GM12878 (cell line): ENCODE data around the gene PMPCA. TPM values are rescaled to one million over a fixed set of nuclear protein-coding genes. Genes with fewer than 3 reads are reported as not detected.

Experiments
- ATAC-seq: fragments of 200-7000 bp; cut with Tn5 transposase; 3 replicates; pipeline ENCODE4 v1.9.1; 2020; ENCODE audit warnings: mild to moderate bottlenecking, moderate library complexity
- BruUV-seq: library from RNA; stranded (reverse); fragments of 400-500 nt; replicated peaks from 2 replicates; lab custom pipeline; 2021; lab: Mats Ljungman, UMichigan
- CTCF ChIA-PET: fragments of 300-600 bp; sonication (Branson Sonifier 250); formaldehyde crosslinking; extraction: SDS; loops from one replicate; lab custom pipeline; 2021; ENCODE audit warnings: inconsistent platforms; lab: Yijun Ruan, JAX
- POLR2A ChIA-PET: fragments of 350-600 bp; formaldehyde crosslinking; extraction: SDS; loops from one replicate; lab custom pipeline; 2021; ENCODE audit warnings: inconsistent platforms; lab: Charles Lee
- RAD21 ChIA-PET: fragments of 300-600 bp; sonication (Branson Sonifier 250); formaldehyde crosslinking; loops from one replicate; lab custom pipeline; 2023; ENCODE audit warnings: antibody characterized with exemption; ENCODE audit not compliant: unreplicated experiment; lab: Charles Lee
- SMC1A ChIA-PET: fragments of 300-600 bp; sonication (Branson Sonifier 250); formaldehyde crosslinking; loops from one replicate; lab custom pipeline; 2023; ENCODE audit not compliant: unreplicated experiment, uncharacterized antibody; lab: Charles Lee
- DNase-seq: peaks from one replicate; pipeline ENCODE4 v3.0.0-alpha.2; 2011; ENCODE audit warnings: low read depth, low spot score
- FAIRE-seq: peaks from 3 replicates; lab custom pipeline; 2011; peaks lifted over from hg19 to GRCh38; lab: Jason Lieb, UNC
- H2AFZ ChIP-seq: 2 replicates; pipeline ENCODE4 v1.6.0; 2011; ENCODE audit warnings: low read depth, low read length, control low read depth; ENCODE audit not compliant: control insufficient read depth
- H3K27ac ChIP-seq: 2 replicates; pipeline ENCODE4 v1.5.1; 2011; ENCODE audit warnings: control low read depth; ENCODE audit not compliant: control insufficient read depth, insufficient read depth
- H3K27me3 ChIP-seq, 2 experiments: replicated peaks in 1 of 2; 2 replicates each; pipeline versions ENCODE4 v1.6.0 to v1.6.1; 2011; ENCODE audit warnings: low read length in 1 of 2; ENCODE audit not compliant: control insufficient read depth in 2 of 2, insufficient read depth in 2 of 2
- H3K36me3 ChIP-seq, 2 experiments: 2 replicates each; pipeline ENCODE4 v1.5.1; 2011; ENCODE audit warnings: low read length in 1 of 2; ENCODE audit not compliant: control insufficient read depth in 2 of 2, insufficient read depth in 2 of 2
- H3K4me1 ChIP-seq: 2 replicates; pipeline ENCODE4 v1.6.1; 2011; ENCODE audit warnings: mild to moderate bottlenecking, low read length, moderate library complexity, mixed read lengths; ENCODE audit not compliant: control insufficient read depth, insufficient read depth
- H3K4me2 ChIP-seq: 2 replicates; pipeline ENCODE4 v1.6.0; 2011; ENCODE audit warnings: control low read depth; ENCODE audit not compliant: control insufficient read depth, insufficient read depth
- H3K4me3 ChIP-seq: fragments of 200-600 bp; sonication (generic); 2 replicates; pipeline ENCODE4 v1.5.1; 2016
- H3K79me2 ChIP-seq: 2 replicates; pipeline ENCODE4 v1.6.0; 2011; ENCODE audit warnings: low read length; ENCODE audit not compliant: control insufficient read depth, insufficient read depth
- H3K9ac ChIP-seq: 2 replicates; pipeline ENCODE4 v1.8.0; 2011; ENCODE audit warnings: low read length, control low read depth, mixed read lengths; ENCODE audit not compliant: control insufficient read depth, insufficient read depth
- H3K9me3 ChIP-seq: replicated peaks from 3 replicates; pipeline ENCODE4 v1.5.1; 2011; ENCODE audit warnings: mild to moderate bottlenecking, low read length; ENCODE audit not compliant: control insufficient read depth, insufficient read depth
- H4K20me1 ChIP-seq: 2 replicates; pipeline ENCODE4 v1.6.0; 2011; ENCODE audit not compliant: control insufficient read depth, insufficient read depth
- BCL11A ChIP-seq: IDR thresholded peaks from 2 replicates; pipeline ENCODE4 v1.6.1; 2011; ENCODE audit warnings: low read depth, low read length
- FOXM1 ChIP-seq: IDR thresholded peaks from 2 replicates; pipeline ENCODE4 v1.6.1; 2012; ENCODE audit warnings: low read depth, mild to moderate bottlenecking, inconsistent platforms, low read length, moderate library complexity
- HDAC6 ChIP-seq: fragments of 200-600 bp; sonication (generic); IDR thresholded peaks from one replicate; pipeline ENCODE4 v1.8.0; 2017; ENCODE audit warnings: antibody characterized with exemption; ENCODE audit not compliant: unreplicated experiment
- SPI1 ChIP-seq: IDR thresholded peaks from 2 replicates; pipeline ENCODE4 v1.6.1; 2011; ENCODE audit warnings: low read depth, mild to moderate bottlenecking, low read length, moderate library complexity, borderline replicate concordance; ENCODE audit not compliant: insufficient read depth
- TCF3 ChIP-seq: IDR thresholded peaks from 2 replicates; pipeline ENCODE4 v1.6.1; 2012; ENCODE audit warnings: low read depth, mild to moderate bottlenecking, low read length, borderline replicate concordance; ENCODE audit not compliant: insufficient read depth
- WGBS: methylation state at CpG from one replicate; pipeline ENCODE4 v1.1.6; 2016; ENCODE audit warnings: low lambda C conversion rate; ENCODE audit not compliant: insufficient replicate concordance, insufficient coverage; ENCODE audit errors: missing lambda C conversion rate; 5-methylcytosine and 5-hydroxymethylcytosine counted together
- in situ Hi-C: fragments of 300-500 bp; cut with MboI; formaldehyde crosslinking; loops from 9 replicates; pipeline ENCODE4 v1.14.3; 2018; ENCODE audit warnings: mixed read lengths
- intact Hi-C: fragments of 100-400 bp; cut with micrococcal nuclease; formaldehyde crosslinking; loops from one replicate; pipeline ENCODE4 v1.14.2; 2022; ENCODE audit not compliant: unreplicated experiment
- polyA plus RNA-seq, 11 experiments: library from polyadenylated mRNA; depleted of rRNA in 4 of 11; unstranded in 6 of 11; stranded (reverse) in 5 of 11; fragments of >200 nt; fragmentation: Nextera tagmentation in 4 of 11; fragmentation: Illumina TruSeq in 1 of 11; extraction: Ambion mirVana in 4 of 11; extraction: Trizol in 1 of 11; gene quantifications; 1 replicate in 1 of 11; 2 replicates in 10 of 11; pipeline versions ENCODE4 v1.2.1 to v1.2.3, GENCODE V29; 2011 to 2016; ENCODE audit warnings: inconsistent platforms in 2 of 11, missing spikeins in 2 of 11, low read depth in 1 of 11
- total RNA-seq, 4 experiments: library from RNA; depleted of rRNA in 3 of 4; stranded (reverse); fragments of >200 nt in 3 of 4; fragmentation: Illumina TruSeq in 1 of 4; extraction: Trizol in 1 of 4; gene quantifications; 2 replicates each; pipeline versions ENCODE4 v1.2.1 to v1.2.3, GENCODE V29; 2013 to 2021
- TF ChIP-seq, protein P1 (sequence below): fragments of 450-650 bp; IDR thresholded peaks from 2 replicates; pipeline ENCODE4 v1.6.1; 2016; ENCODE audit warnings: mild to moderate bottlenecking
- TF ChIP-seq, protein P2 (sequence below): fragments of 450-650 bp; IDR thresholded peaks from 2 replicates; pipeline ENCODE4 v1.6.1; 2017; ENCODE audit warnings: borderline replicate concordance
- TF ChIP-seq, protein P3 (sequence below): fragments of 450-650 bp; IDR thresholded peaks from 2 replicates; pipeline ENCODE4 v1.6.1; 2016; ENCODE audit warnings: mild to moderate bottlenecking, moderate library complexity, borderline replicate concordance

PMPCA gene
- total and polyA plus RNA-seq, 10 of the 15 experiments (the other 5 are each of a cell fraction or from before 2014, with no cell fraction given) = 8.1 to 137 (median 75.7) TPM

GRCh38 chr9:136366826-136367225 is 43.6 kb upstream of the PMPCA start:
- no TSS peak for BruUV-seq
- in situ Hi-C loops = no loop called here
- Histone ChIP-seq H3K36me3 (peaks cover 0 to 1% of the 10 kb centered on the region in 2 experiments; a peak in 2 of 4 replicates), H3K4me3 (no peak overlapping the region), H2AFZ (no peak overlapping the region), H4K20me1 (no peaks in the 10 kb centered on the region), H3K4me2 (no peak overlapping the region)
- FAIRE-seq (no peak), ATAC-seq (no peak)
- CTCF ChIA-PET = interaction anchor here (1.5 kb wide), 1 partner anchor 53 kb away, joined by 3 read pairs; no protein-coding TSS in a partner anchor
- POLR2A ChIA-PET = no interaction called here
- no peak for TF ChIP-seq FOXM1
- TF ChIP-seq, protein P1, sequence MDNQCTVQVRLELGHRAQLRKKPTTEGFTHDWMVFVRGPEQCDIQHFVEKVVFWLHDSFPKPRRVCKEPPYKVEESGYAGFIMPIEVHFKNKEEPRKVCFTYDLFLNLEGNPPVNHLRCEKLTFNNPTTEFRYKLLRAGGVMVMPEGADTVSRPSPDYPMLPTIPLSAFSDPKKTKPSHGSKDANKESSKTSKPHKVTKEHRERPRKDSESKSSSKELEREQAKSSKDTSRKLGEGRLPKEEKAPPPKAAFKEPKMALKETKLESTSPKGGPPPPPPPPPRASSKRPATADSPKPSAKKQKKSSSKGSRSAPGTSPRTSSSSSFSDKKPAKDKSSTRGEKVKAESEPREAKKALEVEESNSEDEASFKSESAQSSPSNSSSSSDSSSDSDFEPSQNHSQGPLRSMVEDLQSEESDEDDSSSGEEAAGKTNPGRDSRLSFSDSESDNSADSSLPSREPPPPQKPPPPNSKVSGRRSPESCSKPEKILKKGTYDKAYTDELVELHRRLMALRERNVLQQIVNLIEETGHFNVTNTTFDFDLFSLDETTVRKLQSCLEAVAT = no peak
- no peak for TF ChIP-seq BCL11A
- TF ChIP-seq, protein P2, sequence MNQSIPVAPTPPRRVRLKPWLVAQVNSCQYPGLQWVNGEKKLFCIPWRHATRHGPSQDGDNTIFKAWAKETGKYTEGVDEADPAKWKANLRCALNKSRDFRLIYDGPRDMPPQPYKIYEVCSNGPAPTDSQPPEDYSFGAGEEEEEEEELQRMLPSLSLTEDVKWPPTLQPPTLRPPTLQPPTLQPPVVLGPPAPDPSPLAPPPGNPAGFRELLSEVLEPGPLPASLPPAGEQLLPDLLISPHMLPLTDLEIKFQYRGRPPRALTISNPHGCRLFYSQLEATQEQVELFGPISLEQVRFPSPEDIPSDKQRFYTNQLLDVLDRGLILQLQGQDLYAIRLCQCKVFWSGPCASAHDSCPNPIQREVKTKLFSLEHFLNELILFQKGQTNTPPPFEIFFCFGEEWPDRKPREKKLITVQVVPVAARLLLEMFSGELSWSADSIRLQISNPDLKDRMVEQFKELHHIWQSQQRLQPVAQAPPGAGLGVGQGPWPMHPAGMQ = no peak
- TF ChIP-seq HDAC6 = no peak
- no peak for TF ChIP-seq SPI1
- TF ChIP-seq, protein P3, sequence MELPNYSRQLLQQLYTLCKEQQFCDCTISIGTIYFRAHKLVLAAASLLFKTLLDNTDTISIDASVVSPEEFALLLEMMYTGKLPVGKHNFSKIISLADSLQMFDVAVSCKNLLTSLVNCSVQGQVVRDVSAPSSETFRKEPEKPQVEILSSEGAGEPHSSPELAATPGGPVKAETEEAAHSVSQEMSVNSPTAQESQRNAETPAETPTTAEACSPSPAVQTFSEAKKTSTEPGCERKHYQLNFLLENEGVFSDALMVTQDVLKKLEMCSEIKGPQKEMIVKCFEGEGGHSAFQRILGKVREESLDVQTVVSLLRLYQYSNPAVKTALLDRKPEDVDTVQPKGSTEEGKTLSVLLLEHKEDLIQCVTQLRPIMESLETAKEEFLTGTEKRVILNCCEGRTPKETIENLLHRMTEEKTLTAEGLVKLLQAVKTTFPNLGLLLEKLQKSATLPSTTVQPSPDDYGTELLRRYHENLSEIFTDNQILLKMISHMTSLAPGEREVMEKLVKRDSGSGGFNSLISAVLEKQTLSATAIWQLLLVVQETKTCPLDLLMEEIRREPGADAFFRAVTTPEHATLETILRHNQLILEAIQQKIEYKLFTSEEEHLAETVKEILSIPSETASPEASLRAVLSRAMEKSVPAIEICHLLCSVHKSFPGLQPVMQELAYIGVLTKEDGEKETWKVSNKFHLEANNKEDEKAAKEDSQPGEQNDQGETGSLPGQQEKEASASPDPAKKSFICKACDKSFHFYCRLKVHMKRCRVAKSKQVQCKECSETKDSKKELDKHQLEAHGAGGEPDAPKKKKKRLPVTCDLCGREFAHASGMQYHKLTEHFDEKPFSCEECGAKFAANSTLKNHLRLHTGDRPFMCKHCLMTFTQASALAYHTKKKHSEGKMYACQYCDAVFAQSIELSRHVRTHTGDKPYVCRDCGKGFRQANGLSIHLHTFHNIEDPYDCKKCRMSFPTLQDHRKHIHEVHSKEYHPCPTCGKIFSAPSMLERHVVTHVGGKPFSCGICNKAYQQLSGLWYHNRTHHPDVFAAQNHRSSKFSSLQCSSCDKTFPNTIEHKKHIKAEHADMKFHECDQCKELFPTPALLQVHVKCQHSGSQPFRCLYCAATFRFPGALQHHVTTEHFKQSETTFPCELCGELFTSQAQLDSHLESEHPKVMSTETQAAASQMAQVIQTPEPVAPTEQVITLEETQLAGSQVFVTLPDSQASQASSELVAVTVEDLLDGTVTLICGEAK = no peak
- no peak for TF ChIP-seq TCF3
- TF ChIP-seq, all 136 proteins: peak for 0
- 46% methylated on average over 9 of the region's 9 CpGs for WGBS
- SMC1A ChIA-PET = interaction anchor here (0.5 kb wide), 1 partner anchor 24 kb away, joined by 3 read pairs; no protein-coding TSS in a partner anchor
- RAD21 ChIA-PET = no interaction called here
- Histone ChIP-seq H3K27me3 (no peaks in the 10 kb centered on the region), H3K79me2 (no peaks in the 10 kb centered on the region), H3K4me1 (peaks cover 10% of the 10 kb centered on the region), H3K9ac (no peak overlapping the region), H3K27ac (no peak overlapping the region), H3K9me3 (no peaks in the 10 kb centered on the region; the same call in 2 of the 3 replicates)
- DNase-seq = no peak
- intact Hi-C loops = no loop called here
